ENCODE measurements around the gene DOCK4.
"Not testable (repeated sequence)": the region's sequence is repeated elsewhere in the genome, so short reads cannot be mapped to it uniquely, and the experiment has no call there.

The DOCK4 gene

GRCh38 chr7:112133328-112133727 is 72.9 kb downstream of the DOCK4 start:
- H3K4me3 ChIP-seq (ENCODE audit: control insufficient read depth, low read depth, low read length), result no peak overlapping the region
- no peak for DNase-seq (ENCODE audit: low read depth)
- TF ChIP-seq CTCF (IDR thresholded peaks at IDR 0.05; ENCODE audit: control insufficient read depth, insufficient read depth, low read depth, low read length, missing control alignments), result no peak

- DNase-seq (ENCODE audit: low read depth), result no peak
- TF ChIP-seq CTCF (IDR thresholded peaks at IDR 0.05; ENCODE audit: control insufficient read depth, insufficient read depth, low read depth, low read length, missing control alignments), result no peak
- no peak overlapping the region for H3K4me3 ChIP-seq (ENCODE audit: control insufficient read depth, low read depth, low read length)
These were observed 74.0 kb downstream of the DOCK4 start for GRCh38 chr7:112132051-112132694.

- no peak for DNase-seq (ENCODE audit: low read depth)
- no peak for TF ChIP-seq CTCF (IDR thresholded peaks at IDR 0.05; ENCODE audit: control insufficient read depth, insufficient read depth, low read depth, low read length, missing control alignments)
- H3K4me3 ChIP-seq (ENCODE audit: control insufficient read depth, low read depth, low read length), result no peak overlapping the region
These were observed 75.3 kb downstream of the DOCK4 start for GRCh38 chr7:112130729-112131410.

- DNase-seq (ENCODE audit: low read depth), result no peak
- H3K4me3 ChIP-seq (ENCODE audit: control insufficient read depth, low read depth, low read length), result no peak overlapping the region
- no peak for TF ChIP-seq CTCF (IDR thresholded peaks at IDR 0.05; ENCODE audit: control insufficient read depth, insufficient read depth, low read depth, low read length, missing control alignments)
These were observed 76.4 kb downstream of the DOCK4 start for GRCh38 chr7:112129655-112130323.

- H3K4me3 ChIP-seq (ENCODE audit: control insufficient read depth, low read depth, low read length); DNase-seq (ENCODE audit: low read depth): not testable (repeated sequence)
These were observed 77.5 kb downstream of the DOCK4 start for GRCh38 chr7:112128461-112129425.

- DNase-seq (ENCODE audit: low read depth); H3K4me3 ChIP-seq (ENCODE audit: control insufficient read depth, low read depth, low read length): not testable (repeated sequence)
These were observed 78.2 kb downstream of the DOCK4 start for GRCh38 chr7:112128041-112128440.

GRCh38 chr7:112125250-112125649 is 80.9 kb downstream of the DOCK4 start:
- H3K4me3 ChIP-seq (ENCODE audit: control insufficient read depth, low read depth, low read length), result no peak overlapping the region
- DNase-seq (ENCODE audit: low read depth), result no peak
- TF ChIP-seq CTCF (IDR thresholded peaks at IDR 0.05; ENCODE audit: control insufficient read depth, insufficient read depth, low read depth, low read length, missing control alignments), result no peak
